HG02981 (cell line): Measurements from ENCODE around the gene PCAT7.
"Not testable (repeated sequence)": the region's sequence is repeated elsewhere in the genome, so short reads cannot be mapped to it uniquely, and the experiment has no call there.

Source experiments
- ATAC-seq: cut with Tn5 transposase; IDR thresholded peaks from one replicate; pipeline ENCODE4 v1.9.1; 2021; ENCODE audit warnings: mild to moderate bottlenecking, moderate library complexity; ENCODE audit not compliant: unreplicated experiment

PCAT7 gene

DNA sequence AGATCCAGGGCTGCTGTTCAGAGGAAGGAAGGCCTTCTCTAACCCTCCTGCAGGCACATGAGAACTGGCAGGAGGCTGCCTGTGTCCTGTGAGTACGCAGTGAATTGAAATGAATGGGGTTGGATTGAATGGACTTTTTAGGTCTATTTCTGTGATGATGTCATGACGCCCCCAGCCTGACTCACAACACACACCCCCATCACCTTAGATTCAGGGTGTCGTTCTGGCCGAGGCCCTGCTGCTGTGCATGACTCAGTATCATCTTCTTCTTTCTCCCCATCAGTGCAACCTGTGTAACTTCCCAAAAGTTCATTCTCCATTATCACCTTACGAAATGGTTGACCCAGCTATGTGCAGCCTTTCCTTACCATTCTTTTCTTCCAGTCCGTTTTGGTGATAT, 5.4 kb downstream of the PCAT7 start:
- ATAC-seq = no peak

- no peak for ATAC-seq
These were observed 8.7 kb downstream of the PCAT7 start for GRCh38 chr9:94563548-94563947.

GRCh38 chr9:94564279-94564678, 9.4 kb downstream of the PCAT7 start:
- not testable (repeated sequence) for ATAC-seq

- no peak for ATAC-seq
These were observed 11.7 kb downstream of the PCAT7 start for GRCh38 chr9:94566550-94566949.

- ATAC-seq = no peak
These were observed 12.4 kb downstream of the PCAT7 start for GRCh38 chr9:94567271-94567670.

- ATAC-seq = no peak
These were observed 13.5 kb downstream of the PCAT7 start for GRCh38 chr9:94568250-94568889.

DNA sequence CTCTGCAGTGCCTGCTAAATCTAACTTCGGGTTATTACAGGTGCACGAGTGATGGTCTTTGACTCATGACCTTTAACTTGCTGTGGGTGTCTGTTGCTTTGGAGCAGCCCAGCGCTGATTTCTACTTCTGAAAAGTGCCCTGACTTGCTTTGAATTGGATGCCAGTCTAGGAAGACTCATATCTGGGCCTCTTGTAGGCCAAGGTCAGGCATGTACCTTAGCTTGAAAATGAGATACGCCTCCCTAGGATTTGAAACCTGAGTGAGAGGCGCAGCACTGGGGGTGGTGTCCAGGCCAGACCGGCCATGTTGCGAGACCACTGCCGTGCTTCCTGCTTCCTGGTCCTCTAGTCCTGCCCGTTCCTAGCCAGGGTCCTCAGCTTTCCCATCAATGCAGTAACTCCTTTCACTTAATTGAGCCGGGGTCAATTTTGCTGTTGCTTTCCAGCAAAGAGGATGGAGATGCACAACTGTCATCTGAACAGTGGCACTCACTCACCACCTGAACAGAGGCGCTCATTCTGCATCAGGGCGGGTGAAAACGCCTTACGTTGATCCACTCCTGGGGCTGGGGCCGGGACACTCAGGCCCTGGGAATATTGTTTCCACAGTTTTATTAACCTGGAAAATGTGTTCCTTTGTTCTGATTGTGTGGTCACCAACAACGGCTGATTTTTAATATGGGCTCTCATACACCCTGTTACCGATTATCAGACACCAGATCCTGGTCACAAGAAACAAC, 14.3 kb downstream of the PCAT7 start:
- ATAC-seq = no peak

- ATAC-seq = no peak
These were observed 21.2 kb downstream of the PCAT7 start for GRCh38 chr9:94576131-94576530.

- no peak for ATAC-seq
These were observed 22.2 kb downstream of the PCAT7 start for GRCh38 chr9:94577036-94577435.

DNA sequence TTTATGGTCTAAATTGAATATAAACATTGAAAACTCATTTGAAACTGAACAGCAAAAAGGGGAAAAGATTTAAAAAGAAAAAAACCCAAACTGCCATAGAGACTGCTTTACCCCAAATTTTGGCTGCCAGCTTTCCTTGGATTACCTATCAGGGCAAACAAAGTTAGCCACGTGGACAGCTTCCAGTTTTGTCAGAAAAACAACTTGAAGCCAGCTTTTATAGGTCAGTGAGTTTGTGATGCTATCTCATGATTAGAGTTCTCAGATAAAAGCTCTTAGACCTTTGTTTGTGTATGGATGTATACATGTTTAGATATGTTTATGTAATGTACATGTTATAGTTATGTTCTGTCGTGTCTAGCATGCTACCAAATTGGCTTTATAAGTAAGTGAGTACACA, 22.7 kb downstream of the PCAT7 start:
- ATAC-seq = no peak

DNA sequence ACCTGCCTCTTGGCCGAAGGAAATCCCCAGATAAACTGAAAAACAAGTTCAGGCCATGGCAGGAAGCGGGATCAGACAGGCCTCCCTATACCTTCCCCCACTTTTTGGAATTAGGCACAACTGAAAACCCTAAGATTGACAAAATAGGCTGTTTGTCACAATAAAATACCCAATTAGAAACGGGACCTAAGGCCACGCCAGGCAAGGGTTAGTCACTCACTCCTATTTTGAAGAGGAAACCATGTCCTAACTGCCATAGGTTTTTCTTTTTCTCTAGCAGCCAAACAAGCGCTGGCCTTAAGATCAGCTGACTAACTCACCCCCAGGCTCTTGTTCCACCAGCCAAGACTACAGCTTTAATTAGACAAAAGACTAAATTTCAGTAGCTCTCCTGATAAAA, 26.8 kb downstream of the PCAT7 start:
- ATAC-seq = no peak

DNA sequence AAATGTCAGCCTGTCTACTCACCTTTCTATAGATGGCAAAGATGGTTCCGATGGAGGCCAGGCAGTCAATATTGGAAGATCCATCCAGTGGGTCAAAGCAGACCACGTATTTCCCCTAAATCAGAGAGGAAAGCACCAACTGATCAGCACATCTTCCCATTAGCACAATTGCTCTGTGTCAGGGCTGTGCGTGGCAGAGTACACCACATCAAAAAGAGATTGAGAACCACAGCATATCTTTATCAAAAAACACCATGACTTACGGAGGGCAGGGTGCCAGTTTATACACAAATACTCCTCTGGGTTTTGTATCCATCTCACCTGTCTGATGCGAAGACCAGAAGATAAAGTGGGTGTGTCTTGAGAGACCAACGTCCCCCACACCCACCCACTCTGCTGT, 29.7 kb downstream of the PCAT7 start:
- no peak for ATAC-seq

GRCh38 chr9:94586316-94586715, 31.4 kb downstream of the PCAT7 start:
- no peak for ATAC-seq

- ATAC-seq = no peak
These were observed 31.9 kb downstream of the PCAT7 start for GRCh38 chr9:94586814-94587213.

DNA sequence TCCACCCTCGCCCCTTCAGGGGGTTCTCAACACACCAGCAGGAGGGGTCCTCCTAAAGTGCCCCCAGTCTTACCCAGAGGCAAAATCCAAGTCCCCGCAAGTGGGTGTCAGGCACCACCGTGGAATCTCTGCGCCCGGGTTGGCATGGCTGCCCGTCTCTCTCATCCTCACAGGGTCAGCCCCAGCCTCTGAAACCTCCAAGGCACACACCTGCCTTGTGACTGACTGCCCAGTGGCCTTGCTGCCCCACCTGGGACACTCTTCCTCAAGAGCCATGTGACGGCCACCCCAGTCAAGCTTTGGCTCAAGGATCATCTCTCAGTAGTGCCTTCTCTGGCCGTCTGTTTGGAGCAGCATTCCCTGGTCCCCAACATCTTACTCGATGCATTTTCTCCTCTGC, 33.8 kb downstream of the PCAT7 start:
- no peak for ATAC-seq

GRCh38 chr9:94591046-94591545, 36.2 kb downstream of the PCAT7 start:
- not testable (repeated sequence) for ATAC-seq

DNA sequence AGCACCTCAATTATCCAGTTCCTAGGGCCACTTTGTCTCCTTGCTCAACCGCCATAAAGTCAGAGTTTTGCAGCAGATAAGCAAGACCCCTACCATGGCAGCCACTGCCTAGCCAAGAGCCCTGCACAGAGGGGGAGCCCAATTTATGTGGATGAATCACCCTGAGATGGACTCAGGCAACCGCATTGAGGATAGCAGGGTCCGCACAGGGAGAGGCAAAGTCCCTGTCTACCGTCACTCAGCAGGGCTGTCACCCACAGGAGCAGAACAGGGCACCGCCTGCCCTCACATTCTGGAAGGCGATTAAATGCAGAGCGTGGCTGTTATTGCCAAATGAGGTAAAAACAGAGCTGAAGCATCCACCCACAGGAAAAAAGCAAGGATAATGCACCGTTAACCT, 37.0 kb downstream of the PCAT7 start:
- ATAC-seq = no peak

DNA sequence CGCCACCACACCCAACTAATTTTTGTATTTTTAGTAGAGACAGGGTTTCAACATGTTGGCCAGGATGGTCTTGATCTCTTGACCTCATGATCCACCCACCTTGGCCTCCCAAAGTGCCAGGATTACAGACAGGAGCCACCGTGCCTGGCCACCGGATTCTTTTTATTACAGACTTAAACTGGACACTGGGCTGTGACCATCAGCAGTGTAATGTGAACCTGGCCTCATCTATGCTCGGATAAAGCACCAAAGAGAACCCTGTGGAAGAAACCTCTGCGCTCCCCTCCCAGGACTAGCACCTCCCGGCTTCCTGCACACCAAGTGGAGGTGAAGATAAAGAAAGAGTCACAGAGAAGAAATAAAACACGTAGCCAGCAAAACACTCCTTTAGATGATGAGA, 37.8 kb downstream of the PCAT7 start:
- not testable (repeated sequence) for ATAC-seq

DNA sequence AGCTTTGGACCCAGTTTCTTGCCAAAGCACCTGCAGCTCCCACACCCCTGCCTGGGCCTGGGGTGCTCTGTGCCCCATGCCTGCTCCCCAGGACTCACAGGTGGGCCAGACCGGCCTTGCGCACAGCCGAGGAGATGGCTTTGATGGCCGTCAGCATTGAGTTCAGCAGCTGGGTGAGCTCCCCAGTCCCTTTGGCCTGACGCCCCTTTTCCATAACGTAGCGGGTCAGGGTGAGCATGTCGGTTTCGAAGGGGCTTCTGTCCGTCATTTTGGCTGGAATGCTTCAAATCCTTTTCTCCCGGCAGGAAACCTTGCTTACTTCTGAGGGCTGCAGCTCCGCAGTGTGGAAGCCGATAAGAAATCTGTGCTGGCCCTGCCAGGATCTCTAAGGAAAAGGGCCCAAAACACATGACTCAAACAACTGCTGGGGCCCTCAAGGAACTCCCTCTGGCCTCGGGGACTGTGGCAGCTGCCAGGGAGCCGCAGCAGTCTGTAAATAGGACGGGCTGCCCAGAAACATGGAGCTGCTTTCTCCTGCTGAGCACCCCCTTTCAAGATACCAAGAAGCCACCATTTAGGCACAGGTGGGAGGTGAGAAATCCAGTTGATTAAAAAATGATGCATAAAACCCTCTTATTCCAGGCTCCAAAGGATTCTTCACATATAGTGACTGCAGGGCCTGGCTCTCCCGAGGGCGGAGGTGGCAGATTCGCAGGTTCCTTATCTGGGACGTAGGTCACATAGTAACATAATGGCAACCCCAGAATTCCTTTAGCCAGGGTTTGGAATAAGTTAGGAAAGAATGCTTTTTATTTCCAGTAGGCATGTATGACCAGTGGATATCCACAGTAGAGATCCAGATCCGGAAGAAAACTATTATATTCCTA, 38.8 kb downstream of the PCAT7 start, which contains the start of gene FBP2:
Gene FBP2 (minus strand): TSS at position 366 of the 887 bp plus-strand sequence. CDS start 98 bp downstream, at position 268.
- ATAC-seq = no peak

DNA sequence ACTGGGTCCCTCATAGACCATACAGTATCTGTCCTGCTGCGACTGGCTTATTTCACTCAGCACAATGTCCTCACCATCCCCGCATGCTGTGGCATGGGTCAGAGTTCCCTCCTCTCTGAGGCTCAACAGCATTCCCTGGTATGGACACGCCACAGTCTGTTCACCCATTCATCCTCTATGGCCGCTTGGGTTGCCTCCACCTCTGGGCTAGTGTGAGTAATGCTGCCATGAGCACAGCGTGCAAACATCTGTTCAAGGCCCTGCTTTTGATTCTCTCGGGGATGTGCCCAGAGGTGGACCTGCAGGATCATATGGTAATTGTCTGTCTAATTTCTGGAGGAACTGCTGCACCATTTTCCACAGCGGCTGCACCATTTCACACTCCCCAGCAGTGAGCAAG, 44.2 kb downstream of the PCAT7 start:
- ATAC-seq = no peak

DNA sequence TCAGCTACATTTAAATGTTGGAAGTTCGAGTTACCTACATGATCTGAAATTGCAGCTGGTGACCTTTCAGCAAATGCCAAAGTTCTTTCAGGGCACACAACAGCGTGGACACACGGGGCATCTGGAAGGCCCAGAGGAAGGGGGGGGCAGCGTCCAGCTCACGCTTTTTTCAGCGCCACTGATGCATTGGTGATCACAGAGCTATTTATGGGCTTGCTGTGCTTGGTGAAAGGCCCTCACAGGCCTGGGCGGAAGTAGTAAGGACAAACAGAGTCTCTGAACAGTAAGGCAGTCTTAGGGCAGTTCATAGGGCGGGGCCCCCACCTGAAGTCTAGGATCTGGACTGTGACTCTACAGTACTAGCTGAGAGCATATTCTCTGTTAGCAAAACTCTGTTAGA, 45.4 kb downstream of the PCAT7 start:
- ATAC-seq = no peak
